GM19239 (cell line): Measurements from ENCODE around the gene NCAPH2.

Source experiments
- DNase-seq: peaks from one replicate; pipeline ENCODE4 v3.0.0; 2011; ENCODE audit warnings: low spot score; ENCODE audit not compliant: insufficient read length
- FAIRE-seq: peaks from 2 replicates; lab custom pipeline; 2011; peaks lifted over from hg19 to GRCh38; lab: Jason Lieb, UNC

The NCAPH2 gene

GRCh38 chr22:50544746-50545253, 36.8 kb downstream of the NCAPH2 start:
- DNase-seq, result no peak
- peak; percentile 73 for FAIRE-seq

GRCh38 chr22:50545522-50546325, 37.7 kb downstream of the NCAPH2 start, which contains the start of gene KLHDC7B:
KLHDC7B (plus strand) TSS chr22:50545899; CDS start chr22:50546244, 345 bp downstream.
- DNase-seq (no peak), FAIRE-seq (no peak)

GRCh38 chr22:50546326-50547262, 38.6 kb downstream of the NCAPH2 start:
- DNase-seq (no peak), FAIRE-seq (no peak)

GRCh38 chr22:50547263-50547985, 39.4 kb downstream of the NCAPH2 start:
- no peak for FAIRE-seq

GRCh38 chr22:50548040-50548920, 40.3 kb downstream of the NCAPH2 start:
- DNase-seq, result no peak
- FAIRE-seq, result peak; percentile 78

More at GRCh38 chr22:50547263-50547985, 39.4 kb downstream of the NCAPH2 start:
- no peak for DNase-seq

GRCh38 chr22:50548921-50549790, 41.1 kb downstream of the NCAPH2 start:
- FAIRE-seq, result no peak
- DNase-seq, result no peak

GRCh38 chr22:50550395-50550794, 42.4 kb downstream of the NCAPH2 start:
- DNase-seq (no peak), FAIRE-seq (no peak)

GRCh38 chr22:50551160-50551752, 43.2 kb downstream of the NCAPH2 start:
- FAIRE-seq, result no peak

GRCh38 chr22:50553310-50553709, 45.3 kb downstream of the NCAPH2 start:
- FAIRE-seq (no peak), DNase-seq (no peak)

More at GRCh38 chr22:50551160-50551752, 43.2 kb downstream of the NCAPH2 start:
- DNase-seq, result no peak

GRCh38 chr22:50556703-50557102, 48.7 kb downstream of the NCAPH2 start:
- FAIRE-seq (no peak), DNase-seq (no peak)

- FAIRE-seq, result no peak
These were observed 52.0 kb downstream of the NCAPH2 start for GRCh38 chr22:50560034-50560433.

GRCh38 chr22:50561401-50562358, 53.7 kb downstream of the NCAPH2 start:
- FAIRE-seq (no peak), DNase-seq (no peak)

More at GRCh38 chr22:50560034-50560433, 52.0 kb downstream of the NCAPH2 start:
- DNase-seq, result no peak

GRCh38 chr22:50562523-50563412, 54.7 kb downstream of the NCAPH2 start, which contains the start of gene SYCE3:
SYCE3 (minus strand) TSS chr22:50562919; CDS start chr22:50556405, 6,514 bp downstream.
- FAIRE-seq (peak; percentile 99), DNase-seq (peak; percentile 93)

- FAIRE-seq, result no peak
- no peak for DNase-seq
These were observed 55.6 kb downstream of the NCAPH2 start for GRCh38 chr22:50563413-50564160.

- DNase-seq (no peak), FAIRE-seq (no peak)
These were observed 56.3 kb downstream of the NCAPH2 start for GRCh38 chr22:50564289-50564688.
